Stimulated activated CD8-positive, alpha-beta memory T cell treated with anti-CD3 and anti-CD28 coated beads, Interleukin-12 subunit alpha, Interleukin-12 subunit beta, amount 100 ng/mL, for 24 hours (primary cell): Measurements from ENCODE around the gene GPRC5D.

Experiments used
- DNase-seq: peaks from one replicate; pipeline ENCODE4 v3.0.0-alpha.2; 2020; ENCODE audit errors: extremely low read depth

Gene GPRC5D

GRCh38 chr12:12979731-12980259, 27.8 kb upstream of the GPRC5D start:
- no peak for DNase-seq

DNA sequence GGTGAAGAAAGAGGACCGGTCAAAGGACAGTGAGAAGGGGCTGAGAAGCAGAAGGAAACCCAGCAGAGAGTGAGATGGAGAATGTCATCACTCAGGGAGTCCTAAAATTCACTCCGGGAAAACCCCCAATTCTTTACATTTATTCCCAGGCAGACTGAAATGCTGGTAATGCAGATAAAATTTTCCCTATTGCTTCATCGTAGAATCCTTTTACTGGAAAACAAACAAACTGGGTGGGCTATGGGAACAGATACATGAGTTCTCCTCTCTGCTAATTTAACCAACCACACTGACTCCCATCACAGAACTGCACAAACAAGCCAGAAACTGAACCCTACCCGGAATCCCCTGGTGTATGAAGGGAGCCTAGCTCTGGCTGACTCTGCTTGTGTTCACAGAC, 27.2 kb upstream of the GPRC5D start:
- DNase-seq: no peak

DNA sequence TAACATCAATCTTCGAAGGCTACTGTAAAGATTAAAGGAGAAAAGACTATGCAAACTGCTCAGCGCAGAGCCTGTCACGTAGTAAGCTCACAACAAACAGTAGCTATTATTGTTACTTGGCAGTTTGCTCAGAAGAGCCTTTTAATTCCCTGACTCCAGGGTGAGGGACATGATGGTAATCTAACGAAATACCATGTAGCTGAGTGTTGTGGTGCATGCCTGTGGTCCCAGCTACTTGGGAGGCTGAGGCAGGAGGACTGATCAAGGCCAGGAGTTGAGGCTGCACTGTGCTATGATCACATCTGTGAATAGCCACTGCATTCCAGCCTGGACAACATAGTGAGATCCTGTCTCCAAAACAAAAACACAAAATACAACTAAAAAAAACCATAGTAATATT, 25.3 kb upstream of the GPRC5D start:
- DNase-seq: no peak

DNA sequence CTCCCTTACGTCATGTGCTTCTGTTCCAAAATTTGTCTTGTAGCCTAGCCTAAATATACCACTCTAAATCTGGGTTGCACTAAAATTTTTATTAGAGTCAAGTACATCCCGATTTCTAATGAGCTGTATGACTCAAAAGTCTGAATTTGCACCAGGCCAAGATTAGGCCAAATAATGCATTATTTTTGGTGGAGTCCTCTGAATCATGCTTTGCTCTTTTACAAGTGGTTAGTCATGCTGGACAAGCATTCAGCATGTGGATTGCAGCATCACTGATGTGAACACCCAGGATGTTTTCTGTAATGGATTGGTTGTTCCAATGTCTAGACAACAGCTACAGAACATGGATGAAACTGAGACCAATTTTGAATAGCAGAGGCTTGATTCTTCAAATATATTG, 24.4 kb upstream of the GPRC5D start:
- DNase-seq: no peak

DNA sequence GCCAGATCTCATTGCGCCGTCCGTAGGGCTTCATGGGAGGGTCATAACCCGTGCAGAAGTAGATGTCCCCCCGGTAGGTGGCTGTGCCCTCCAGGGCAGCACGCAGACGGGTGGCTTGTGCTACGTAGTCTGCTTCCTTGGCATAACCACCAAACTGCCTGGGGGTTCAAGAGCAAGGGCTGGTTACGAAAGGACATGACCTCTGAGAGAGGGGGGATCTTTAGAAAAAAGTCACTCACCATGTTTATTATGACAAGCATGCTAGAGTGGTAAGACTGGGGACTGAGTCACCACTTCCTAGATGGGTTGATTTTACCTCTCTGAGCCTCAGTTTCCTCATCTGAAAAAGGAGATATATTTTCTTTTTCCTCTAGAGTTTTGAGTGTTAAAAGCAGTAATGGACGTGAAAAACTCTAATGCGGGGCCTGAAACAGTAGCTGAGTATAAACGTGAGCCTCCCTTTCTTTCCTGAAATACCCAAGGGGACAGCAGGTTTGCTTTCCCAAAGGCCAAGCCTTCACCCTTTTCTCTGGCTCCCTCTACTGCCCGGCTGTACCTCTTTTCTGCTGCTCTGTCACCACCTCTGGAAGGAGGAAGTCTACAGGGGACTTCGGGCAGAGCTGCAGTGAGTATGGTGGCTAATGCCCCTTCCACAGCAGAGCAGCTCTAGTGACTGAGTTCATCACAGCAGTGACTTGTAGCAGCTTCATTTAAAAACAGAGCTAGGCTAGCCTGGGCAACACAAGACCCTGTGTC, 23.5 kb upstream of the GPRC5D start:
- DNase-seq: no peak

GRCh38 chr12:12974211-12974610, 22.2 kb upstream of the GPRC5D start:
- no peak for DNase-seq

DNA sequence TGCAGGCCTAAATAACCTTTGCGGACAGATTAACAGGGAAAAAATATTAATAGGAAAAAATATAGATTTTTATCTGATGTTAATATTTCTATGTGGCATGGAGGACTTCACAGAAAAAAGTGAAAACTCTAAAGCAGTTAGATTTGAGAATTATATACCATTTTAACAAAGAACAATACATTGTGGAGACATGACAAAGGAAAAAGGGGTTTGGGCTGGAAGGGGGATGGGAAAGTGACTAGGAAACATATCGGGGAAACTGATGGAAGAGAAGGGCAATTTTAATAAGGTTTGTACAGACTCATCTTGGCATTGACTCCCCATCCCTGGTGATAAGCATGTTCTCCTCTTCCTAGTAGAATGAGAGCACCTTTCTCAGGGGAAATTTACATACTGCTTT, 21.0 kb upstream of the GPRC5D start:
- no peak for DNase-seq

DNA sequence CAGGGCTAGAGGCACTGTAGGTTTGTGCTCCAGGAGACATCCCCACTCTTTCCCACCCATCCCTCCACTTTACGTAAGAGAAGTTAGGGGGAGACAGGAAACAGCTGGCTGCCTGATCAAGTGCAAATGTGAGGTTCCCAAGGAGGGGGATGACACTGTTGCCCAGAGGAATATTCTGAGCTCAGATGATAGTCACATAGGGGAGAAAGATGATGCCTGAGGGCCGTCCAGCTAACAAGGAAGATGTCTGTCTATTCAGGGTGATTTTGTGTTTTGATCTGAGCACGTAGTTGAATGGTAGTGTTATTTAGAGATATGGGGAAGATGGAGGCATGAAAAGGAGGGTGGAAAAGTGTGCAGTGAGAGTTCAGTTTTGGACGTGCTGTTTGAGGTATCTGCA, 13.9 kb upstream of the GPRC5D start:
- DNase-seq: no peak

DNA sequence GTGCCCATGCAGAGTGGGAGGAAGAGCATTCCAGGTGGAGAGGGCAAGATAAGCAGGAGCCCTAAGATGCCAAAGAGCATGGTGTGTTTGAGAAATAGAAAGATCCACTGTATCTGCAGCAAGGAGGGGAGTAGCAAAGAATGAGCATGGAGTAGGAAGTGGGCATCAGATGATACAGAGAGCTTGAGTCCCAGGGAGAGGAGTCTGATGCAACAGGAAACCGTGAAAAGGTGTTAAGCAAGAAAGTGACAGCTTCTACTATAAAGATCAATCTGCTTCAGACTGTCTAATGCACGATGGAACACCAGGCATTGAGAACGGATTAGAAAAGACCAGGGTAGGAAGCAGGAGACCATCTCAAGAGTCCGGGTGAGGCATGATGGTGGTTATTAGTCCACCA, 12.3 kb upstream of the GPRC5D start:
- no peak for DNase-seq

- no peak for DNase-seq
Measured at GRCh38 chr12:12960639-12961209, 8.8 kb upstream of the GPRC5D start.

DNA sequence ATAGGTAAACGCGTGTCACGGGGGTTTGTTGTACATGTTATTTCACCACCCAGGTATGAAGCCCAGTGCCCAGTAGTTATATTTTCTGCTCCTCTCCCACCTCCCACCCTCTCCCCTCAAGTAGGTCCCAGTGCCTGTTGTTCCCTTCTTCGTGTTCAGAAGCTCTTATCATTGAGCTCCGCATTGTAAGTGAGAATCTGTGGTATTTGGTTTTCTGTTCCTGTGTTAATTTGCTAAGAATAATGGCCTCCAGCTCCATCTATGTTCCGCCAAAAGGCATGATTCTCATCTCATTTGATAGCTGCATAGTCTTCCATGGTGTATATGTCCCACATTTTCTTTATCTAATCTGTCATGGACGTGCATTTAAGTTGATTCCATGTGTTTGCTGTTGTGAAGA, 6.9 kb upstream of the GPRC5D start:
- DNase-seq: no peak

DNA sequence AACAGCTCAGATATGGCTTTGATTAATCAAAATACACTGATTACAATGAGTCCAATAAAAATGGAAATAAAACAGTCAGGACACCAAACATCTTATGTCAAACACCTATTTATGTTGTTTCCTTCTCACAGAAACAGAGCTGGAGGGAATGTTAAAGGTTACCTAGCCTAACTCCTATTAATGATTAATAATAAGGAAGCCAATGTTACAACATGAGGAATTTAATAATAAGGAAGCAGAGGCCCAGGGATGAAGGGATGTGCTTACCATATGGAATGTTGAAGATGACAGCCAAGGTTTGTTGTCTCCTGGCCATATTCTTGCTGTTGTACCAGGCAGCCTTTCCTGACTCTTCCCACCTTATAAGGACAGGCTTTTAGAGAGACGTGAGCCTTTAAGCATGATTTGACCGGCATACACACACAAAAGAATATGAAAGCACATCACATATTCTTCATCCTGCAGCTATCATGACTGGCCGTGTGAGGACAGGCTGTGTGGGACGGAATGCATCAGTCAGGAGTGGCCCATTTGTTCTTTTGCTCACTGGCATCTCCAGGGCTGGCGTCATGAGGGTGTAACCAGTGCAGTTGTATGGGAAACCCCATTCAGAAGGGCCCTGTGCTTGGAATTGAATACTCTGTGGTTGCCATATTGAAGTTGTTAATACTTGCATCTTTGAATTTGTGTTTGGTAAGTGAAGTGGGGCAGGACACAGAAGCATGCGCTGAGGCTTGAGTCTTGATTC, 3.1 kb upstream of the GPRC5D start:
- no peak for DNase-seq

DNA sequence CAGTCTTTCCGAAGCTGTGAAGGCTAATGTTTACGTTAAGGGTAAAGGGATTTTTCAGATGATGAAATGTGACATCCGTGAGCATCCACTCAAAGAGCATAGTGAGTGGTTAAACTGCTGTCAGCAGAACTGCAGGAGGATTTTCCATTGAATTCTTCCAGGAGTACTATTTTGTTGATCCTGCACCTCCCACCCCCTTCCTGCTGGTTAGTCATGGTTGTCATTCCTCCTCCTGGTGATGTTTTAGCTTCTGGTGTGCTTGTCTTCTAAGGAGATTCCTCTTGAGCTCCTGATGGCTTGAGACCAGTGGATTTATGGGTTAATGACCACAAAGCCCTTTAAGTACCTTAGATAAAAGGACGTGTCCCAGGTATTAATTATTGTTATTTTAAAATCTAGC, 2.4 kb upstream of the GPRC5D start:
- no peak for DNase-seq

GRCh38 chr12:12951504-12951903, 466 bp downstream of the GPRC5D start:
- DNase-seq: no peak

DNA sequence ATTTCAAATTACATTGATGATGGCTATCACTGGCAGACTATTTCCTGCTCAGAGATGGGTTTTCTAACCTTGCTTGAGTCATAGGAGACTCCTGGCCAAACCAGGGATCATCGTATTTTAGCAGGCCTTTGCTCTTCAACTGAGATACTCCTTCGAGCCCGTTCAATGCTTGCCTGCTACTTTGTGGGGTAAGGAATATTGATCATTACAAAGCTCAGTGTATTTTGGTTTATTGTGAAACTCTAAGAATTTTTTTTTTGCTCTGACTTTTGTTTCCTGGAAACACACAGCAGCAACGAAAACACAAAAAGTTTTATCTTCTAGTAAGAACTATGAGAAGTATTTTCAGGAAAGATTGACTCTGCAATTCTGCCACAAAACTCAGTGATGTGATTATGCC, 4.1 kb downstream of the GPRC5D start:
- DNase-seq: no peak

DNA sequence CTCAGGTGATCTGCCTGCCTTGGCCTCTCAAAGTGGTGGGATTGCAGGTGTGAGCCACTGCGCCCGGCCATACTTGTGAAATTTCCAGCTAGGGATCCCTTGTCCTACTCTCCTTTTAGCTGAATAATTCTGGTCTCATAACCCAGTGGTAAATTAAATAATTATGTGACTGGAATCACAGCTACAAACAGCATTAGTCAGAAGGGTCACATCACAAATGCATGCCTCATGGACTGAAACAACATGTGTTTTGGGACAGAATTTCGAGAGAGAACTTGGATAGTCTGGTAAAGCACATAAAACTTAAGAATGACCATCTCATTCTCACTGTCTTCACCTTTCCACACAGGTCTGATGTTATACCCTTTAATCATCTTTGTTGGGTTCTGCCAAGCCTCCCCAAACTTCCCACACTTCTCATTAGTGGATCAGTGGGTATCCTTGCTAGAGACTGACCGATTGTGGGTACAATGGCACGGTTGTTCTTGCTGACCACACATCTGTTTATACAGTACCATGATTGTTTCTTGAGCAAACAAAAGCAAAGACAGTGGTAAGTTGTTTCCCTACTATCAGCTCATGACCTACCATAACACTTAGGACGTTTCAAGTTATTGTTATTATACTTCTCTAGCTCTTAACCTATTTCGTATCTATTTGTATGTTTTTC, 5.1 kb downstream of the GPRC5D start:
- DNase-seq: no peak

DNA sequence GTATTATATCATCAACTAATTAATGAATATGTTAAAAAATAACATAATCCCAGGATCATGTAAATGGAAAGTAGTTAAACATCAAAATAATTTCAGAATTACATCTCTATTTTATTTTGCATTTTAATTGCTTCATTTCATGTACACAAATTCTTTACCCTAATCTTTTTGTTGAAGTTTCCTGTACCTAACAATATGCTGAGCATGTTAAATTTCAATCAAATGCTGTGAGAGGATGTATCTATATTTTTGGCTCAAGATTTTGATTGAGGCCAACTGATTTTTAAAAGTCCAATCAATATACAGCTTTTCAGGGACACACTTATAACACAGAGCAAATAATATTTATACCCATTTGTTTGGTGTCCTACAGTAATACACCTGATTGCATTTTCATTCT, 6.4 kb downstream of the GPRC5D start:
- no peak for DNase-seq

- DNase-seq: no peak
Measured at GRCh38 chr12:12943586-12944260, 8.2 kb downstream of the GPRC5D start.

DNA sequence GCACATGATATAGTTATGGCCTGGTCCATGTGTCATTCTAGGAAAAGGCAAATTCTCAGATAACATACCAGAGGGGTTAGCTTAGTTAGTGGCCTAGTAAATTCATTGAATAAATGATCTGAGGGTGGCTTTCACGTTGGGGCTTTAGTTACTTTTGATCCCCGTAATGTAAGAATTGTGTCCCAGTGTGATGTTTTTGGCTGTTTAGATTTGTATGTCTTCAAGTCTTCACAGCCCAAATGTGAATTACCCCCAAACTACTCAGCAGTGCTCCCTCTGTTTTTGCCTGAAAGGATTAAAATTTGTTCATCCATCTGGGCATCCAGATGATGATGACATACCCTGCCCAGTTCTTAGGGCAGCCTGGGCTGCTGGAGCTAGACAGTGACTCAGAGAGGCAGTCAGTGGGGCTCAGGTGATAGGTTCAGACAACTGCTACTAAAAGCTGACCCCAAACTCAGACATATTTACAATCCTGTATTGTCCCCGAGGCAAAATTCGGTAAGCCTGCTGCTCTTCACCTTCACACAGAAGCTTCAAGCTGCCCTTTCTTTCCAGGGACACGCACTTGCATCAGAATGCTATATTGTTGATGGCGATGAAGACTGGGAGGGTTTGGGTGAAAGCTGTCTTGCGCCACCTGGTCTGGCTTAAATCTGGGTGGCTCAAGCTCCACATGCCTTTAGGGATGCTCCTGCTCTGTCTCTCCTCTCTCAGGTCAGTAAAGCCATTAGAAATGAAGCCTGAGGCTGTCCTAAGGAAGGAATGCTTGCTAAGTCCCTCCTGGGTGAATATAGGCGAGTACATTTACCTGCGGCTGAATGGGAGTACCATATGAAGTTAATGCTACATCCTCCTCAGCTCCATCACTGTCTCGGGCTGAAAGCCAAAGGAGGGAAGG, 10.3 kb downstream of the GPRC5D start:
- no peak for DNase-seq

- DNase-seq: no peak
Measured at GRCh38 chr12:12939888-12940287, 12.1 kb downstream of the GPRC5D start.

DNA sequence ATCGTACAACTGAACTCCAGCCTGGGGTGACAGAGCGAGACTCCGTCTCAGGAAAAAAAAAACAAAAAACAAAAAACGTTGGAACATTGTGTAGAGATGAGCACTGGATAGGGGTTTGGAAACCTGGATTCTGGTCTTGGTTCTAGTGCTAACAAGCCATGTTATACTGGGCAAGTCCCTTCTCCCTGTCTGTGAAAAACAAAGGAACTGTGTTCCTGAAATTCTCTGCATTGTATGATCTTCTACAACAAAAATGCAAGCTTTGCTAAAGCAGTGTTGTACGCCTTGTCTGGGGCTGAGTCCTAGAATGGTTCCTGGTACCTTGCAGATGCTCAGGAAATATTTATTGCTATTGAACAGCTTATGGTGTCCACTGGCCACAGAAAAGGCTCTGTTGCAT, 13.4 kb downstream of the GPRC5D start:
- DNase-seq: no peak
